Rectal smooth muscle tissue (tissue), 1 donor: Measurements from ENCODE around the gene FNTB.
A peak's percentile ranks its signal among the peaks of the same experiment; 100 is the strongest.
"Not testable (repeated sequence)": the region's sequence is repeated elsewhere in the genome, so short reads cannot be mapped to it uniquely, and the experiment has no call there.

Experiments used
- H3K27ac ChIP-seq: one replicate; pipeline ENCODE4 v1.7.0; 2013; ENCODE audit warnings: low read depth, low read length, inconsistent platforms
- H3K27me3 ChIP-seq: one replicate; pipeline ENCODE4 v1.7.0; 2013; ENCODE audit warnings: low read length; ENCODE audit not compliant: control insufficient read depth, insufficient read depth
- H3K36me3 ChIP-seq: one replicate; pipeline ENCODE4 v1.7.0; 2013; ENCODE audit warnings: low read length; ENCODE audit not compliant: control insufficient read depth, insufficient read depth
- H3K4me1 ChIP-seq: one replicate; pipeline ENCODE4 v1.7.0; 2013; ENCODE audit warnings: low read length; ENCODE audit not compliant: control insufficient read depth, insufficient read depth
- H3K4me3 ChIP-seq: one replicate; pipeline ENCODE4 v1.7.0; 2013; ENCODE audit warnings: low read length
- H3K9ac ChIP-seq: one replicate; pipeline ENCODE4 v1.7.0; 2013; ENCODE audit warnings: low read length

The FNTB gene

GRCh38 chr14:65075628-65076325 lies 89.1 kb downstream of the FNTB start:
- H3K4me3 ChIP-seq = no peak overlapping the region

GRCh38 chr14:65077318-65077717 lies 90.6 kb downstream of the FNTB start:
- Histone ChIP-seq H3K27me3 (no peaks in the 10 kb centered on the region), H3K4me1 (peaks cover 32% of the 10 kb centered on the region), H3K36me3 (peaks cover 15% of the 10 kb centered on the region), H3K9ac (no peak overlapping the region), H3K4me3 (no peak overlapping the region), H3K27ac (no peak overlapping the region)

More at GRCh38 chr14:65075628-65076325, 89.1 kb downstream of the FNTB start:
- Histone ChIP-seq H3K27me3 (no peaks in the 10 kb centered on the region), H3K36me3 (peaks cover 15% of the 10 kb centered on the region), H3K4me1 (peaks cover 22% of the 10 kb centered on the region), H3K27ac (no peak overlapping the region), H3K9ac (no peak overlapping the region)

- Histone ChIP-seq H3K27me3 (no peaks in the 10 kb centered on the region), H3K27ac (peak overlapping the region; percentile 75), H3K4me1 (peaks cover 32% of the 10 kb centered on the region), H3K4me3 (no peak overlapping the region), H3K9ac (no peak overlapping the region), H3K36me3 (peaks cover 13% of the 10 kb centered on the region)
Measured at GRCh38 chr14:65079201-65079600, 92.5 kb downstream of the FNTB start.

GRCh38 chr14:65079768-65080167 lies 93.1 kb downstream of the FNTB start:
- H3K4me1 ChIP-seq = peaks cover 32% of the 10 kb centered on the region
- H3K27ac ChIP-seq = peak overlapping the region; percentile 75
- H3K9ac ChIP-seq = no peak overlapping the region
- no peaks in the 10 kb centered on the region for H3K27me3 ChIP-seq
- peaks cover 13% of the 10 kb centered on the region for H3K36me3 ChIP-seq
- no peak overlapping the region for H3K4me3 ChIP-seq

- H3K9ac ChIP-seq = no peak overlapping the region
- peak overlapping the region; percentile 10 for H3K4me3 ChIP-seq
- H3K27ac ChIP-seq = peak overlapping the region; percentile 75
- no peaks in the 10 kb centered on the region for H3K27me3 ChIP-seq
- peaks cover 19% of the 10 kb centered on the region for H3K36me3 ChIP-seq
- H3K4me1 ChIP-seq = peaks cover 32% of the 10 kb centered on the region
Measured at GRCh38 chr14:65080960-65081747, 94.5 kb downstream of the FNTB start.

GRCh38 chr14:65082930-65083329 lies 96.2 kb downstream of the FNTB start:
- Histone ChIP-seq H3K27me3 (no peaks in the 10 kb centered on the region), H3K9ac (no peak overlapping the region), H3K36me3 (peaks cover 15% of the 10 kb centered on the region), H3K4me1 (peaks cover 32% of the 10 kb centered on the region), H3K4me3 (no peak overlapping the region), H3K27ac (no peak overlapping the region)

- Histone ChIP-seq H3K36me3 (peaks cover 25% of the 10 kb centered on the region), H3K27ac (no peak overlapping the region), H3K4me1 (peaks cover 20% of the 10 kb centered on the region)
Measured at GRCh38 chr14:65084554-65085505, 98.1 kb downstream of the FNTB start.

GRCh38 chr14:65086686-65087085 lies 100.0 kb downstream of the FNTB start:
- not testable (repeated sequence) for H3K9ac ChIP-seq, H3K27ac ChIP-seq, H3K27me3 ChIP-seq, H3K4me1 ChIP-seq, H3K4me3 ChIP-seq
- peaks cover 28% of the 10 kb centered on the region for H3K36me3 ChIP-seq

More at GRCh38 chr14:65084554-65085505, 98.1 kb downstream of the FNTB start:
- Histone ChIP-seq H3K9ac (no peak overlapping the region), H3K4me3 (no peak overlapping the region), H3K27me3 (no peaks in the 10 kb centered on the region)

GRCh38 chr14:65087835-65088234 lies 101.1 kb downstream of the FNTB start:
- H3K4me1 ChIP-seq, H3K9ac ChIP-seq, H3K4me3 ChIP-seq, H3K27me3 ChIP-seq, H3K27ac ChIP-seq: not testable (repeated sequence)
- peaks cover 30% of the 10 kb centered on the region for H3K36me3 ChIP-seq

- Histone ChIP-seq H3K36me3 (peaks cover 26% of the 10 kb centered on the region), H3K4me1 (peaks cover 32% of the 10 kb centered on the region), H3K27ac (no peak overlapping the region), H3K9ac (no peak overlapping the region), H3K4me3 (no peak overlapping the region), H3K27me3 (no peaks in the 10 kb centered on the region)
Measured at GRCh38 chr14:65092349-65092748, 105.7 kb downstream of the FNTB start.

GRCh38 chr14:65095633-65096205 lies 109.0 kb downstream of the FNTB start:
- Histone ChIP-seq H3K27me3 (no peaks in the 10 kb centered on the region), H3K4me1 (peaks cover 46% of the 10 kb centered on the region), H3K27ac (peak overlapping the region; percentile 85), H3K9ac (no peak overlapping the region), H3K36me3 (peaks cover 18% of the 10 kb centered on the region), H3K4me3 (no peak overlapping the region)
